GM12878 (cell line): ENCODE results near the gene RCE1. TPM values are rescaled to one million over a fixed set of nuclear protein-coding genes. Genes with fewer than 3 reads are reported as not detected.

Experiments used
- ATAC-seq: fragments of 200-7000 bp; cut with Tn5 transposase; 3 replicates; pipeline ENCODE4 v1.9.1; 2020; ENCODE audit warnings: mild to moderate bottlenecking, moderate library complexity
- BruUV-seq: library from RNA; stranded (reverse); fragments of 400-500 nt; replicated peaks from 2 replicates; lab custom pipeline; 2021; lab: Mats Ljungman, UMichigan
- CTCF ChIA-PET: fragments of 300-600 bp; sonication (Branson Sonifier 250); formaldehyde crosslinking; extraction: SDS; loops from one replicate; lab custom pipeline; 2021; ENCODE audit warnings: inconsistent platforms; lab: Yijun Ruan, JAX
- POLR2A ChIA-PET: fragments of 350-600 bp; formaldehyde crosslinking; extraction: SDS; loops from one replicate; lab custom pipeline; 2021; ENCODE audit warnings: inconsistent platforms; lab: Charles Lee
- RAD21 ChIA-PET: fragments of 300-600 bp; sonication (Branson Sonifier 250); formaldehyde crosslinking; loops from one replicate; lab custom pipeline; 2023; ENCODE audit warnings: antibody characterized with exemption; ENCODE audit not compliant: unreplicated experiment; lab: Charles Lee
- SMC1A ChIA-PET: fragments of 300-600 bp; sonication (Branson Sonifier 250); formaldehyde crosslinking; loops from one replicate; lab custom pipeline; 2023; ENCODE audit not compliant: unreplicated experiment, uncharacterized antibody; lab: Charles Lee
- DNase-seq: peaks from one replicate; pipeline ENCODE4 v3.0.0-alpha.2; 2011; ENCODE audit warnings: low read depth, low spot score
- FAIRE-seq: peaks from 3 replicates; lab custom pipeline; 2011; peaks lifted over from hg19 to GRCh38; lab: Jason Lieb, UNC
- H2AFZ ChIP-seq: 2 replicates; pipeline ENCODE4 v1.6.0; 2011; ENCODE audit warnings: low read depth, low read length, control low read depth; ENCODE audit not compliant: control insufficient read depth
- H3K27ac ChIP-seq: 2 replicates; pipeline ENCODE4 v1.5.1; 2011; ENCODE audit warnings: control low read depth; ENCODE audit not compliant: control insufficient read depth, insufficient read depth
- H3K27me3 ChIP-seq, 2 experiments: replicated peaks in 1 of 2; 2 replicates each; pipeline versions ENCODE4 v1.6.0 to v1.6.1; 2011; ENCODE audit warnings: low read length in 1 of 2; ENCODE audit not compliant: control insufficient read depth in 2 of 2, insufficient read depth in 2 of 2
- H3K36me3 ChIP-seq, 2 experiments: 2 replicates each; pipeline ENCODE4 v1.5.1; 2011; ENCODE audit warnings: low read length in 1 of 2; ENCODE audit not compliant: control insufficient read depth in 2 of 2, insufficient read depth in 2 of 2
- H3K4me1 ChIP-seq: 2 replicates; pipeline ENCODE4 v1.6.1; 2011; ENCODE audit warnings: mild to moderate bottlenecking, low read length, moderate library complexity, mixed read lengths; ENCODE audit not compliant: control insufficient read depth, insufficient read depth
- H3K4me2 ChIP-seq: 2 replicates; pipeline ENCODE4 v1.6.0; 2011; ENCODE audit warnings: control low read depth; ENCODE audit not compliant: control insufficient read depth, insufficient read depth
- H3K4me3 ChIP-seq: fragments of 200-600 bp; sonication (generic); 2 replicates; pipeline ENCODE4 v1.5.1; 2016
- H3K79me2 ChIP-seq: 2 replicates; pipeline ENCODE4 v1.6.0; 2011; ENCODE audit warnings: low read length; ENCODE audit not compliant: control insufficient read depth, insufficient read depth
- H3K9ac ChIP-seq: 2 replicates; pipeline ENCODE4 v1.8.0; 2011; ENCODE audit warnings: low read length, control low read depth, mixed read lengths; ENCODE audit not compliant: control insufficient read depth, insufficient read depth
- H3K9me3 ChIP-seq: replicated peaks from 3 replicates; pipeline ENCODE4 v1.5.1; 2011; ENCODE audit warnings: mild to moderate bottlenecking, low read length; ENCODE audit not compliant: control insufficient read depth, insufficient read depth
- H4K20me1 ChIP-seq: 2 replicates; pipeline ENCODE4 v1.6.0; 2011; ENCODE audit not compliant: control insufficient read depth, insufficient read depth
- BCLAF1 ChIP-seq: fragments of 450-650 bp; IDR thresholded peaks from 2 replicates; pipeline ENCODE4 v1.6.1; 2017; ENCODE audit warnings: antibody characterized with exemption, mild to moderate bottlenecking, moderate library complexity
- CHD1 ChIP-seq: IDR thresholded peaks from 2 replicates; pipeline ENCODE4 v1.6.1; 2012; ENCODE audit warnings: low read depth, low read length, improper control_type of control experiment
- GABPA ChIP-seq: IDR thresholded peaks from 2 replicates; pipeline ENCODE4 v1.6.1; 2014; ENCODE audit warnings: antibody characterized with exemption, low read depth, mild to moderate bottlenecking, inconsistent platforms
- KDM1A ChIP-seq: fragments of 200-600 bp; sonication (generic); IDR thresholded peaks from 2 replicates; pipeline ENCODE4 v1.6.1; 2016; ENCODE audit warnings: borderline replicate concordance
- MLLT1 ChIP-seq: fragments of 450-650 bp; IDR thresholded peaks from 2 replicates; pipeline ENCODE4 v1.6.1; 2016; ENCODE audit warnings: mild to moderate bottlenecking
- PAX5 ChIP-seq: IDR thresholded peaks from 2 replicates; pipeline ENCODE4 v1.6.1; 2011; ENCODE audit warnings: low read depth, low read length, borderline replicate concordance
- YY1 ChIP-seq: IDR thresholded peaks from 2 replicates; pipeline ENCODE4 v1.6.1; 2011; ENCODE audit warnings: low read depth, mild to moderate bottlenecking, low read length
- ZNF24 ChIP-seq: fragments of 450-650 bp; IDR thresholded peaks from 2 replicates; pipeline ENCODE4 v1.6.1; 2017; ENCODE audit warnings: antibody characterized with exemption, mild to moderate bottlenecking
- WGBS: methylation state at CpG from one replicate; pipeline ENCODE4 v1.1.6; 2016; ENCODE audit warnings: low lambda C conversion rate; ENCODE audit not compliant: insufficient replicate concordance, insufficient coverage; ENCODE audit errors: missing lambda C conversion rate; 5-methylcytosine and 5-hydroxymethylcytosine counted together
- in situ Hi-C: fragments of 300-500 bp; cut with MboI; formaldehyde crosslinking; loops from 9 replicates; pipeline ENCODE4 v1.14.3; 2018; ENCODE audit warnings: mixed read lengths
- intact Hi-C: fragments of 100-400 bp; cut with micrococcal nuclease; formaldehyde crosslinking; loops from one replicate; pipeline ENCODE4 v1.14.2; 2022; ENCODE audit not compliant: unreplicated experiment
- polyA plus RNA-seq, 11 experiments: library from polyadenylated mRNA; depleted of rRNA in 4 of 11; unstranded in 6 of 11; stranded (reverse) in 5 of 11; fragments of >200 nt; fragmentation: Nextera tagmentation in 4 of 11; fragmentation: Illumina TruSeq in 1 of 11; extraction: Ambion mirVana in 4 of 11; extraction: Trizol in 1 of 11; gene quantifications; 1 replicate in 1 of 11; 2 replicates in 10 of 11; pipeline versions ENCODE4 v1.2.1 to v1.2.3, GENCODE V29; 2011 to 2016; ENCODE audit warnings: inconsistent platforms in 2 of 11, missing spikeins in 2 of 11, low read depth in 1 of 11
- total RNA-seq, 4 experiments: library from RNA; depleted of rRNA in 3 of 4; stranded (reverse); fragments of >200 nt in 3 of 4; fragmentation: Illumina TruSeq in 1 of 4; extraction: Trizol in 1 of 4; gene quantifications; 2 replicates each; pipeline versions ENCODE4 v1.2.1 to v1.2.3, GENCODE V29; 2013 to 2021

Gene RCE1
- total and polyA plus RNA-seq, 10 of the 15 experiments (the other 5 are each of a cell fraction or from before 2014, with no cell fraction given), result 0.79 to 32.9 (median 16.4) TPM

- H3K79me2 ChIP-seq, result no peaks in the 10 kb centered on the region
- H3K9me3 ChIP-seq, result no peaks in the 10 kb centered on the region
- FAIRE-seq, result no peak
- no peak overlapping the region for H3K4me2 ChIP-seq
- intact Hi-C loops, result no loop called here
- H3K4me3 ChIP-seq, result no peak overlapping the region
- no peak for TF ChIP-seq BCLAF1
- no peak for TF ChIP-seq YY1
- TF ChIP-seq, all 136 proteins: peak for 0
- in situ Hi-C loops, result no loop called here
- Histone ChIP-seq H3K9ac (no peak overlapping the region), H3K27ac (no peak overlapping the region), H4K20me1 (no peaks in the 10 kb centered on the region; the same call in 1 of the 2 replicates), H3K36me3 (no peaks in the 10 kb centered on the region), H2AFZ (no peak overlapping the region), H3K27me3 (peaks cover 0 to 3% of the 10 kb centered on the region in 2 experiments; a peak in 2 of 4 replicates), H3K4me1 (peaks cover 2% of the 10 kb centered on the region; the same call in 1 of the 2 replicates)
- ChIA-PET POLR2A (no interaction called here), SMC1A (no interaction called here), CTCF (interaction anchor here (1.3 kb wide), 1 partner anchor 143 kb away, joined by 3 read pairs; no protein-coding TSS in a partner anchor), RAD21 (no interaction called here)
- DNase-seq (no peak), ATAC-seq (no peak)
- BruUV-seq, result no TSS peak
- 60% methylated on average over 4 of the region's 4 CpGs for WGBS
These were observed 42.2 kb downstream of the RCE1 start for GRCh38 chr11:66885469-66885868.

GRCh38 chr11:66885950-66886440 lies 42.8 kb downstream of the RCE1 start:
- CTCF ChIA-PET, result interaction anchor here (0.8 to 1.3 kb wide), 2 partner anchors 142 to 186 kb away, joined by 3 to 4 read pairs; no protein-coding TSS in a partner anchor
- SMC1A ChIA-PET, result no interaction called here
- FAIRE-seq, result no peak
- WGBS, result 58% methylated on average over 9 of the region's 11 CpGs
- no peak overlapping the region for H3K4me3 ChIP-seq
- H2AFZ ChIP-seq, result no peak overlapping the region
- no peak overlapping the region for H3K9ac ChIP-seq
- no peak overlapping the region for H3K27ac ChIP-seq
- no peak for DNase-seq
- intact Hi-C loops (no loop called here), in situ Hi-C loops (no loop called here)
- H3K36me3 ChIP-seq, result no peaks in the 10 kb centered on the region
- no peaks in the 10 kb centered on the region for H3K9me3 ChIP-seq
- no peaks in the 10 kb centered on the region for H3K79me2 ChIP-seq
- no peak for ATAC-seq
- BruUV-seq, result no TSS peak
- peaks cover 0 to 3% of the 10 kb centered on the region in 2 experiments; a peak in 2 of 4 replicates for H3K27me3 ChIP-seq
- no peak overlapping the region for H3K4me2 ChIP-seq
- H3K4me1 ChIP-seq, result no peaks in the 10 kb centered on the region
- POLR2A ChIA-PET, result no interaction called here
- H4K20me1 ChIP-seq, result no peaks in the 10 kb centered on the region; the same call in 1 of the 2 replicates
- RAD21 ChIA-PET, result no interaction called here
- TF ChIP-seq PAX5 (no peak), CHD1 (no peak), KDM1A (no peak), MLLT1 (no peak), GABPA (no peak), ZNF24 (no peak)
